Measurements from ENCODE around the gene PRR11. TPM values are rescaled to one million over a fixed set of nuclear protein-coding genes. Genes with fewer than 3 reads are reported as not detected.
"Not testable (repeated sequence)": the region's sequence is repeated elsewhere in the genome, so short reads cannot be mapped to it uniquely, and the experiment has no call there.

The PRR11 gene
- 9.9 TPM for polyA plus RNA-seq (ENCODE audit: insufficient read length)

DNA sequence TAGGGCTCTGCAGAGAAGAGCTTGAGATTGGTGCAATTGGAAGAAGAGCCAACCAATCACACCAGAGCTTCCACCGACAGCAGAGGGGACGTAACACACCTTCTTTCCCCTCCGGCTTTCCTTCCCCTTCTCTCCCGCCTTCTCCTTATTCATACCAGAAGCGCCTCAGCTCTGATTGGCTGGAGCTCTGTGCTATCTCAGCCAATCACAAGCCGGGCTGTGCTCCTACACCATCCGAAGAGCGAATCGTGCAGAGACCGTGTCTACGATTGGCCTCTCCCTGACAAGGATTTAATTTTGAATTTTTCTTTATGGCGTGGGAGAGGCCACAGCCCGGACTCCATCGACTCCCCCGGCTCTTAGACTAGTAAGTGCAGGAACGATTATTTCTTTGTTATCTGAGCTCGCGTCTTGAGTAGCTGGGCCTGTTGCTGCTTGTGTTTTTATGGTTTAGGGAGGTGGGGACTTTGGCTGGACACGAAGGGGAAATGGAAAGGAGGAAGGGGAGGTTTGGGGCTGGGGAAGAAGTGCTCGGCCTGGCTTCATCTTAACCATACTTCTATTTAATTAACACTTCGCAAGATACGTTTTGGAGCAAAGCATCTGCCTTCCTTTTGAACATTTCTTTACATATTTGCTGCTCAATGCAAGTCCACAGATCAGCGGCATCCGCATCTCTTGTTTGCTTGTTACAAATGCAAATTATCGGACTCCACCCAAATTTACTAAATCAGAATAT is at the start of gene PRR11:
Gene PRR11 (plus strand): TSS at position 308 of the 739 bp plus-strand sequence. CDS start 14,007 bp downstream, outside the sequence.
- DNase-seq: peak; percentile 98

- DNase-seq: peak; percentile 35
Observed at GRCh38 chr17:59105852-59106462, 49.6 kb upstream of the PRR11 start.

DNA sequence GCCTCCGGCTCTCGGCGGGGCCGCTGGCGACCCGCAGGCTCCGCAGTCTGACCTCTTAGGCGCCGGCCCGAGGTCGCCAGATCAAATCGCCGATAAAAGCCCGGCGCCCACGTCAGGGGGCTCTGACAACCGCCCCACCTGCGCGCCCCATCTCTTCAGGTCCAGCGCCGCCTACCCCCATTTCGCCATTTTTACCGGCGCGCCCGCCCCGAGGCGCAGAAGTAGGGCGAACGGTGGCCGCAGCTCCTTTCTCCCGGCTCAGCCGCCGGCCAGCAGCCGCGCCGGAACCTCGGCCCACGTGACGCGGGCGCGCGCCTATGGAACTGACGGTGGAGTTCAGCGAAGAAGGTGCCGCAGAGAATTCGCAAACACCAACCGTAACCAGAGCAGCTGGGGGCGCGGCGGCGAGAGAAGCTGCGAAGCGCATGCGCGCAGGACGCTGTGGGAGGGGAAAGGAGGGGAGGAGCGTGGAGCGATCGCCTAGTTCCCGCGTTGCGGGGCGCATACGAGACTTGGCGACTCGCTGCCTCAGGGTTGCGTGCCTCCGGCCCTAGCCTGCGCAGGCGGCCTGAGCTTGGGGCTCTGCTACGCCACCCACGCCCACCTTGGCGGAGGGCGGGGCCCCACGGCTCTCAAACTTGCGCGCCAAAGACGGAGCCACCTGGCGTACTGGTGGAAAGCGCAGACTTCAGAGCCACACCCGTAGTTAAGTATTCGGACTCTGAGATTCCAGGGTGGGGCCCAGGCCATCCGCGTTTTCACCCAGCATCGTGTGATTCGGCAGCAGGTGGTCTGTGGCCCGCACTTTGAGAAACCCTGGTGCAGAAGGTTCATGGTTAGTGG is 48.9 kb upstream of the PRR11 start, which contains the start of gene TRIM37:
Gene TRIM37 (minus strand): TSS at position 418 of the 843 bp plus-strand sequence. CDS start 419 bp downstream, outside the sequence.
- DNase-seq: peak; percentile 99

DNA sequence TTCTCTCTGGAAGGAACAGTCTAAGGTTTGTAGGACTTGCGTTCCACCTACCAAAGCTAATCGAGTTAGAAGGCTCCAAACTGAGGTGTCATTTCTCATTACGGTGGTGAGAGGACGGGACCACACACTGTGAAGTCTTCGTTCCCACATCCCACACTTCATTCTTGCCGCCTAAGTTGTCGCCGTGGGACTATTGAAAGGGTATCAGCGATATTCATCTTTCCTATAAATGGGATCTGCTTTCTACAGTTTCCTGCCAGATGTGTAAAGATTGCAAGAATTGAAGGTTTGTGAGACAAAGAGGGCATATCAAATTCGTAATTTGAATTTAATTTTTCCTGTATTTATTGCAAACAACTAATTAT is 48.3 kb upstream of the PRR11 start:
- no peak for DNase-seq

DNA sequence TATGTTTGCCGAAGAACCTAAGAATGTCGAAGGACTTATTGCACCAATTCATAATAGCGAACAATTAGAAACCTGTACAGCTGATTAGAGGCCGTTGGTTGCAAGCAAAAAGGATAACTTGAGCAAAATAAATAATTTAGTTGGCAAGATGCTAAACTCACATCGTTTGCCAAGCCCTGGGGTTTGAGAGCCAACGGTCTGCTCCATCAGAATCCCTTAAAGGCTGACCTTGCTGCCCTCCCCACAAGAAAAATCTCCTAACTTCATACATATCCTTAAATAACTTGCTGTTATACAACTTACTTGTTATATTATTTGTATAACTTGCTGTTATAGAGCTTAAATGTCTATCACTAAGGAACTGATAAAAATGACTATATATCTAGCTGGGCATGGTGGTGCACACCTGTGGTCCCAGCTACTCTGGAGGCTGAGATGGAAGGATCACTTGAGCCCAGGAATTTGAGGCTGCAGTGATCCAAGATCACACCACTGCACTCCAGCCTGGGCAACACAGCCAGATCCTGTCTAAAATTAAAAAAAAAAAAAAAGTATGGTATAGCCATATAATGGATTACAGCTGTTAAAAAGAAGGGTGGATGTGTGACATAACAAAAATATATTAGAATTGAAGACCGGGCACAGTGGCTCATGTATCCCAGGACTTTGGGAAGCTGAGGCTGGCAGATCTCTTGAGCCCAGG is 47.0 kb upstream of the PRR11 start:
- DNase-seq: no peak

DNA sequence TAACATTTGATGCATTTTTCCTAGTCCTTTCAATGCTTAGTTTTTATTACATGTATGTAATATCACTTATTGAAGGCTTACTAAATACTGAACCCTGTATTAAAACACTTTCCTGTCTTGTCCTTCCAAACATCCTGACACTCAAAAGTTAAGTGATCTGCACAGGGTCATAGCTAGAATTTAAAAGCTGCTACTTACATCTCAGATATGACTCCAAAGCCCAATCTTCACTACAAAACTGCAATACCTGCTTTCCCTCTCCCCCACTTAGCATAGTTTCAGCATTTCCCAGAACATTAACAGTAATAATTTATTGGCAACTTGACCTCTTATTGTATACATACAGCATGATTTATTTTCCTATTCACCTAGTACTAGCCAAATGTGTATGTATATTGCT is 44.6 kb upstream of the PRR11 start:
- DNase-seq: no peak

DNA sequence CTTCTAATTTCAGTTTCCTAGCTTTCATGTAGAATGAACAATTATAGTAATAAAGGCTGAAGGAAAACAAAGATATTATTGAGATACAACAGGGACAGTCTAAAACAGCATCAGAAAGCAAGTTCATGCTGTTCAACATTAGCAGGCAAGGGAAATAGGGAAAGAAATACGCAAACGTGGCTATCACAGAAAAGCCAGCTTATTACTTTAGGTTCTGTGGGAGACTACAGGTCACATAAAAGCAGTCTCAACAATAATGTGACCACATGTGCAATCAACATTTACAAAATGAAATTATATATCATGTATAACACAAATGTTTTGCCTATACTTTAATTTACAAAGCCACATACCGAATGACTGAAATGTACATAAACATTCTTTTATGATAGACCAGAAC is 44.0 kb upstream of the PRR11 start:
- no peak for DNase-seq

DNA sequence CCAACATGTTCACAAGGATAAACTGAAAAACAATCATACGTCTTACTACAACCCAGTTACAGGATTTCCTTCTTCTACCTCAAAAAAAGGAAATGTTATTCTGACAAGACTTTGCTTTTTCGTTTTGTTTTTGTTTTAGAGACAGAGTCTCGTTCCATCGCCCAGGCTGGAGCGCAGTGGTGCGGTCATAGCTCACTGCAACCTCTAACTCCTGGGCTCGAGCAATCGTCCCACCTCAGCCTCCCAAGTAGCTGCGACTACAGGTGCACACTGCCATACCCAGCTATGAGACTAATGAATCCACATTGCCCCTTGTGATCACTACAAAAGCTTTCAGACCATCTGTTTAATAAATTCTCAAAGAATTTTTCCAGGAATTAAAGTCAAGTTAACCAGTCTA is 40.1 kb upstream of the PRR11 start:
- no peak for DNase-seq

DNA sequence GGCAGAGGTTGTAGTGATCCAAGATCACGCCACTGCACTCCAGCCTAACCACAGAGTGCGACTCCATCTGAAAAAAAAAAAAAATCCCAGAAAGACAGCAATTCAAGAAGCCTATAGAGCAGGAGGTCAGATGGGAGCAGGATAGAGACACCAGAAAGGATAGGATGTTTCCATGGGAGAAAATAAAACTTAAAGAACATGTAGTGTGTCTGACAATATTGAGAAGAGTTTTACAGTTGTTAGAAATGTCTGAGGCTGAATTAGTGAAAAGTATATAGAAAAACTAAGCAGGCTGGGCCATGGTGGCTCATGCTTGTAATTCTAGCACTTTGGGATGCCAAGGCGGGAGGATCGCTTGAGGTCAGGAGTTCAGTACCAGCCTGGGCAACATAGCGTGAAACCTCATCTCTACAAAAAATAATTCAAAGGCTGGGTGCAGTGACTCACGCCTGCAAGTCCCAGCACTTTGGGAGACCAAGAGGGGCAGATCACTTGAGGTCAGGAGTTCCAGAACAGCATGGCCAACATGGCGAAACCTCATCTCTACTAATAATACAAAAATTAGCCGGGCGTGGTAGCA is 33.6 kb upstream of the PRR11 start:
- no peak for DNase-seq

DNA sequence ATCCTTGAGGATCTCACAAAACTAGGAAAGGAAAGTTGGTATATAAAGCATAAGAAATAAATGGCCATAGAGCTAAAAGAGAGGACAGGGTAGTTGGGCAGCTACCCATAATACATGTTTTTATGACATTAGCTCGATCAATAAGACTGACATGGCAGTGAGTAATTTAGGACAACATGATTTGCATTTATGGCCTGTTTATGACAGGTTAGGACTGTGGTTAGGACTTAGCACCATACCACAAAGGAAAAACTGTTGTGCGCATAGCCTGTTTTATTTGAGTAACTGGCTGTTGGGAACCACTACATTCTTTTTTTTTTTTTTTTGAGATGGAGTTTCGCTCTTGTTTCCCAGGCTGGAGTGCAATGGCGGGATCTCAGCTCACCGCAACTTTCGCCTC is 30.9 kb upstream of the PRR11 start:
- no peak for DNase-seq

DNA sequence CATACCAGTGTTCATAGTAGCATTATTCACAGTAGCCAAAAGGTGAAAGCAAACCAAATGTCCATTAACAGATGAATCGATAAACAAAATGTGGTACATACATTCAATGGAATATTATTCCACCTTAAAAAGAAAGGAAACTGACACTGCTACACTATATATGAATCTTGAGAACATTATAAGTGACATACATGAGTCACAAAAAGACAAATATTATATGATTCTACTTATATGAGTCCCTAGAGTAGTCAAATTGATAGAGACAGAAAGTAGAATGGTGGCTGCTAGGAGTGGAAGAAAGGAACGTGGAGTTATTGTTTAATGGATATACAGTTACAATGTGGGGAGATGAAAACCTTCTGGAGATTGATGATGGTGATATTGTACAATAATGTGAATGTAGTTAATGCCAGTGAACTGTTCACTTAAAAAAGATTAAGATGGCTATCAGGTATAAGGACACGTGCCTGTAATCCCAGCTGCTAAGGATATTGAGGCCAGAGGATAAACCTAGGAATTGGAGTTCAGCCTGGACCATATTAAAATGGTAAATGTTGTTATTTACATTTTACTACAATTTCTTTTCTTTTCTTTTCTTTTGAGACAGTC is 28.6 kb upstream of the PRR11 start:
- no peak for DNase-seq

DNA sequence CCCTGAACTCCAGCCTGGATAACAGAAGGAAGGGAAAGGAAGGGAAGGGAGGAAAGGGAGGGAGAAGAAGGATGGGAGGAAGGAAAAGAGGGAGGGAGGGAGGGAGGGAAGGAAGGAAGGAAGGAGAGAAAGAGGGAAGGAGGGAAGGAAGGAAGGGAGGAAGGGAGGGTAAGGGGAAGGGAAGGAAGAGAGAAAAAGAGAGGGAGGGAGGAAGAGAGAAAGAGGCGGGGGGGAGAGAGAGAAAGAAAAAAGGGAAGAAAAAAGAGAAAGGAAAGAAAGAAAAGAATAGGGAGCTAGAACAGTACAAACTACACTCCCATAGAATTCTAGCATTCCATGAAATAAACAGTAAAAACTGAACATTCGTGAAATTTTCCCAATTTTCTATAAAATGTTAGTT is 25.7 kb upstream of the PRR11 start:
- no peak for DNase-seq

DNA sequence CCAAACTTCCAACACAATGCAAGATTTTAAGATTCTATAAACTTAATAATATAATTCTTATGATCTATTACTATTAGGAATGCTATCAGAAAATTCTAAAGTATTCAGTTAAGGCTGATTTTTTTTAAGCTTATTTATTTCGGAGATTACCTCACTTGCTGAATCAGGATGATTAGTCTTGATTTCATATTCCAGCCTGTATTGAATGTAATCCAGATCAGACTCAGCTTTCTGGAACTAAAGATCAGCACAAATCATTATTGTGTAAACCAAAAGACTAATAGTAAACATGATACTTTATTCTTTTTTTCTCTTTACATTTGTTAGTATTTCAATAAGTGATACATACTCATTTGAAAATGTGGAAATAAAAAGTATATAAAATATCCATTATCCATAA is 24.4 kb upstream of the PRR11 start:
- DNase-seq: no peak

GRCh38 chr17:59138339-59138738 is 17.2 kb upstream of the PRR11 start:
- DNase-seq: not testable (repeated sequence)

DNA sequence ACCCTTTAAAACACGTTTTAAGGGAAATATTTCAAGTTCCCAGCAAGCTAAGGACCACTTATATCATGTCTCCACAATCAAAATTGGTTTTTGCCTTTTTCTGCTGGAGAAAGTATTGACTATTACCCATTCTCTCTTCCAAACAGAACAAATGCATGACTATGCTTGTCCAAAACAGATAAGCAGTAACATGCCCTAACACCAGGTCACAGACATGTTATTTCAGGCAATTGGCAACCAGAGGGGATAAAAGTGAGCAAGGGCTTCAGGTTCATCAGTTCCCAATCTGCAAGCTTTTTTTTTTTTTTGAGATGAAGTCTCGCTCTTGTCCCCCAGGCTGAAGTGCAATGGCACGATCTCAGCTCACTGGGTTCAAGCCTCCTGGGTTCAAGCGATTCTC is 15.6 kb upstream of the PRR11 start:
- no peak for DNase-seq

- no peak for DNase-seq
Observed at GRCh38 chr17:59141860-59142259, 13.7 kb upstream of the PRR11 start.

- DNase-seq: no peak
Observed at GRCh38 chr17:59145571-59146096, 9.9 kb upstream of the PRR11 start.

- DNase-seq: no peak
Observed at GRCh38 chr17:59149051-59149450, 6.5 kb upstream of the PRR11 start.

DNA sequence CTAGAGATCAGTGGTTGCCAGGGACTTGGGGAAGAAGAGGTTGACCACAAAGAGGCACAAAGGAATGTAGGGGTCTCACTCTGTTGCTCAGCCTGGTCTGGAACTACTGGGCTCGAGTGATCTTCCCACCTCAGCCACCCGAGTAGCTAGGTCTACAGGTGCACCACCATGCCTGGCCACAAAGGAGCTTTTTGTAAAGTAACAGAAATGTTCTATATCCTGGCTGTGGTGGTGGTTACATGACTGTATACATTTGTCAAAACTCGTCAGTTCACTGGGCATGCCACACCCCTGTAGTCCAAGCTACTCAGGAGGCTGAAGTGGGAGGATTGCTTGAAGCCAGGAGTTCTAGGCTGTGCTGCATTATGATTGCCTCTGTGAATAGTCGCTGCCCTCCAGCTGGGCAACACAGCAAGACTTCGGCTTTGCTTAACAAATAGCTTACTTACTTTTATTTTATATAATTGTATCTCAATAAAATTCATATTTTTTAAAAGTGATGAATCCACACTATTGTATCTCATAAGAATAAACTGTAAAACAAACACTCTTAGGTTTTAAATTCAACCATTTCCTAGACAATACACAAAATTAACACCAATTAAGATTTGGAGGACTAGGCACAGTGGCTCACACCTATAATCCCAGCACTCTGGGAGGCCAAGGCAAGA is 5.6 kb upstream of the PRR11 start:
- DNase-seq: no peak

- DNase-seq: no peak
Observed at GRCh38 chr17:59151006-59151405, 4.5 kb upstream of the PRR11 start.

DNA sequence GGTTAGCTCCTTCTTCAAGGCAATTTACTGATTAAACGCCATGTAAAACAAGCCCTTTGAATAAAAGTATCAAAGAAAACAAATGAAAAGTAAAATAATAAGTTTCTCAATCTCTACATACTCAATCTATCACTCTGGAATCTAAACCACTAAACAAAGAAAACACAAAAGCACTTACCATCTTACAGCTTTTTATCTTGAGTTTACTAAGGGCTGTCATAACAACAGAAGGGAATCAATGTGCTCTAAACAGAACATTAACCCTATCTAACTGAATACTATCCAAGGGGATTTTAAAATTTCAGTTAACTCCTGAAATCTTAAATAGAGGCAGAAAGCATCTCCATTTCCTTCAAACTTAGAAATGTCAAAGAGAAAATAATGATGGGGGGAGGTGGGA is 4.0 kb upstream of the PRR11 start:
- no peak for DNase-seq
